ENCODE data around the gene IMMT.

DNA sequence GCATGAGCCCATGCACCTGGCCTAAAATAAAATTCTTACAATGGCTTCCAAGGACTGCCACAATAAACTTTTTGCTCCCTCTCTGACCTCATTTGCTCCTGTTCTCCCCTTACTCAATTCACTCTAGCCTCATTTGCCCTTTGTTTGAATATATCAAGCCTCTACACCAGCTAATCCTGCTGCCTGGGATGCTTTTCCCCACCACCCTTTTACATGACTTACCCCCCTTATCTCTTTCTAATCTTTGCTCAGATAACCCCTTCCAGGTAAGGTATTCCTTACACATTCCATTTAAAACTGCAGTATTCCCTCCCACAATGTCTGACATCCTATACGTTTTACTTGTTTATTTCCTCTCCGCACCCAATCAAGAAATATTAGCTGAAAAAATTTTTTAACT is 22.7 kb downstream of the IMMT start:
- TF ChIP-seq, protein P1, sequence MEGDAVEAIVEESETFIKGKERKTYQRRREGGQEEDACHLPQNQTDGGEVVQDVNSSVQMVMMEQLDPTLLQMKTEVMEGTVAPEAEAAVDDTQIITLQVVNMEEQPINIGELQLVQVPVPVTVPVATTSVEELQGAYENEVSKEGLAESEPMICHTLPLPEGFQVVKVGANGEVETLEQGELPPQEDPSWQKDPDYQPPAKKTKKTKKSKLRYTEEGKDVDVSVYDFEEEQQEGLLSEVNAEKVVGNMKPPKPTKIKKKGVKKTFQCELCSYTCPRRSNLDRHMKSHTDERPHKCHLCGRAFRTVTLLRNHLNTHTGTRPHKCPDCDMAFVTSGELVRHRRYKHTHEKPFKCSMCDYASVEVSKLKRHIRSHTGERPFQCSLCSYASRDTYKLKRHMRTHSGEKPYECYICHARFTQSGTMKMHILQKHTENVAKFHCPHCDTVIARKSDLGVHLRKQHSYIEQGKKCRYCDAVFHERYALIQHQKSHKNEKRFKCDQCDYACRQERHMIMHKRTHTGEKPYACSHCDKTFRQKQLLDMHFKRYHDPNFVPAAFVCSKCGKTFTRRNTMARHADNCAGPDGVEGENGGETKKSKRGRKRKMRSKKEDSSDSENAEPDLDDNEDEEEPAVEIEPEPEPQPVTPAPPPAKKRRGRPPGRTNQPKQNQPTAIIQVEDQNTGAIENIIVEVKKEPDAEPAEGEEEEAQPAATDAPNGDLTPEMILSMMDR (IDR thresholded peaks at IDR 0.05 in 2 of 3, conservative IDR thresholded peaks at IDR 0.05 in 1 of 3; ENCODE audit: insufficient read depth in 2 of 3, low read depth in 1 of 3, low read length in 3 of 3): no peak
- no peak for TF ChIP-seq RBBP5 (IDR thresholded peaks at IDR 0.05; ENCODE audit: borderline replicate concordance, insufficient read depth, low read length, poor library complexity, severe bottlenecking)

All from K562 (cell line).